HepG2 (cell line): ENCODE measurements around the gene IGF2. TPM values are rescaled to one million over a fixed set of nuclear protein-coding genes. Genes with fewer than 3 reads are reported as not detected.

Experiments
- AHR ChIP-seq: IDR thresholded peaks from 2 replicates; pipeline ENCODE4 v1.6.1; 2018; ENCODE audit warnings: missing genetic modification reagents, missing compliant biosample characterization
- ARNT ChIP-seq: fragments of 450-650 bp; IDR thresholded peaks from 2 replicates; pipeline ENCODE4 v1.6.1; 2017
- ATRX ChIP-seq: sonication (generic); formaldehyde crosslinking; IDR thresholded peaks from 2 replicates; pipeline ENCODE4 v1.4.0; 2020; ENCODE audit warnings: missing genetic modification reagents, borderline replicate concordance
- CCDC6 ChIP-seq: sonication (generic); formaldehyde crosslinking; IDR thresholded peaks from 2 replicates; pipeline ENCODE4 v1.8.1; 2022; ENCODE audit warnings: mild to moderate bottlenecking, missing genetic modification reagents, moderate library complexity
- CREB3 ChIP-seq: sonication (generic); formaldehyde crosslinking; IDR thresholded peaks from 2 replicates; pipeline ENCODE4 v1.5.0; 2020; ENCODE audit warnings: missing genetic modification reagents
- GABPB1 ChIP-seq: IDR thresholded peaks from 2 replicates; pipeline ENCODE4 v1.6.1; 2016; ENCODE audit warnings: mild to moderate bottlenecking, missing genetic modification reagents, moderate library complexity, missing compliant biosample characterization
- GMEB1 ChIP-seq: sonication (generic); formaldehyde crosslinking; IDR thresholded peaks from 2 replicates; pipeline ENCODE4 v1.5.1; 2020; ENCODE audit warnings: missing genetic modification reagents, mild to moderate bottlenecking, borderline replicate concordance
- HES4 ChIP-seq: sonication (generic); formaldehyde crosslinking; IDR thresholded peaks from 2 replicates; pipeline ENCODE4 v1.9.0; 2021; ENCODE audit warnings: mild to moderate bottlenecking, missing genetic modification reagents, borderline replicate concordance
- HNF4A ChIP-seq: sonication (generic); formaldehyde crosslinking; IDR thresholded peaks from 2 replicates; pipeline ENCODE4 v1.4.0; 2020; ENCODE audit warnings: missing genetic modification reagents
- HOXA3 ChIP-seq: sonication (generic); formaldehyde crosslinking; IDR thresholded peaks from 2 replicates; pipeline ENCODE4 v1.5.0; 2020; ENCODE audit warnings: missing genetic modification reagents
- JUND ChIP-seq: sonication (generic); formaldehyde crosslinking; IDR thresholded peaks from 2 replicates; pipeline ENCODE4 v1.8.0; 2022; ENCODE audit warnings: mild to moderate bottlenecking, missing genetic modification reagents
- KDM4B ChIP-seq: sonication (generic); formaldehyde crosslinking; IDR thresholded peaks from 2 replicates; pipeline ENCODE4 v1.4.0; 2020; ENCODE audit warnings: missing genetic modification reagents
- MTERF4 ChIP-seq: sonication (generic); formaldehyde crosslinking; IDR thresholded peaks from 2 replicates; pipeline ENCODE4 v1.8.0; 2023; ENCODE audit warnings: mild to moderate bottlenecking, missing genetic modification reagents
- NCOA1 ChIP-seq: sonication (generic); formaldehyde crosslinking; IDR thresholded peaks from 2 replicates; pipeline ENCODE4 v1.9.0; 2021; ENCODE audit warnings: missing genetic modification reagents
- NCOA5 ChIP-seq: sonication (generic); formaldehyde crosslinking; IDR thresholded peaks from 2 replicates; pipeline ENCODE4 v1.4.0; 2020; ENCODE audit warnings: missing genetic modification reagents
- NKX3-1 ChIP-seq: sonication (generic); formaldehyde crosslinking; IDR thresholded peaks from 2 replicates; pipeline ENCODE4 v1.5.0; 2020; ENCODE audit warnings: missing genetic modification reagents
- NR2F2 ChIP-seq: IDR thresholded peaks from 2 replicates; pipeline ENCODE4 v1.6.1; 2012; ENCODE audit warnings: low read depth, inconsistent platforms, borderline replicate concordance
- PHB2 ChIP-seq: fragments of 450-650 bp; IDR thresholded peaks from 2 replicates; pipeline ENCODE4 v1.6.1; 2018; ENCODE audit not compliant: partially characterized antibody
- RBAK ChIP-seq: sonication (generic); formaldehyde crosslinking; IDR thresholded peaks from 2 replicates; pipeline ENCODE4 v1.5.1; 2020; ENCODE audit warnings: mild to moderate bottlenecking, missing genetic modification reagents
- RBFOX2 ChIP-seq: fragments of 200-400 bp; formaldehyde crosslinking; IDR thresholded peaks from 2 replicates; pipeline ENCODE4 v1.6.1; 2017; ENCODE audit warnings: low read depth, mild to moderate bottlenecking, low read length
- RELA ChIP-seq: sonication (generic); formaldehyde crosslinking; IDR thresholded peaks from 2 replicates; pipeline ENCODE4 v1.4.0; 2020; ENCODE audit warnings: missing genetic modification reagents
- REPIN1 ChIP-seq: sonication (generic); formaldehyde crosslinking; IDR thresholded peaks from 2 replicates; pipeline ENCODE4 v1.8.0; 2022; ENCODE audit warnings: missing genetic modification reagents, low read depth, mild to moderate bottlenecking, borderline replicate concordance
- TARDBP ChIP-seq: sonication (generic); formaldehyde crosslinking; IDR thresholded peaks from 2 replicates; pipeline ENCODE4 v1.8.0; 2022; ENCODE audit warnings: mild to moderate bottlenecking, missing genetic modification reagents
- ZFX ChIP-seq: sonication (generic); formaldehyde crosslinking; IDR thresholded peaks from 2 replicates; pipeline ENCODE4 v1.4.0; 2020; ENCODE audit warnings: mild to moderate bottlenecking, low read depth, missing genetic modification reagents, moderate library complexity
- ZNF562 ChIP-seq: sonication (generic); formaldehyde crosslinking; IDR thresholded peaks from 2 replicates; pipeline ENCODE4 v1.8.0; 2022; ENCODE audit warnings: missing genetic modification reagents, borderline replicate concordance
- ZNF570 ChIP-seq: sonication (generic); formaldehyde crosslinking; IDR thresholded peaks from 2 replicates; pipeline ENCODE4 v1.4.0; 2020; ENCODE audit warnings: mild to moderate bottlenecking, missing genetic modification reagents, borderline replicate concordance
- ZNF577 ChIP-seq: sonication (generic); formaldehyde crosslinking; IDR thresholded peaks from 2 replicates; pipeline ENCODE4 v1.4.0; 2020; ENCODE audit warnings: mild to moderate bottlenecking, low read depth, missing genetic modification reagents, borderline replicate concordance
- ZNF589 ChIP-seq: sonication (generic); formaldehyde crosslinking; conservative IDR thresholded peaks from 2 replicates; pipeline ENCODE4 v1.8.0; 2022; ENCODE audit warnings: mild to moderate bottlenecking, moderate library complexity, missing genetic modification reagents
- ZNF703 ChIP-seq: sonication (generic); formaldehyde crosslinking; IDR thresholded peaks from 2 replicates; pipeline ENCODE4 v1.5.1; 2020; ENCODE audit warnings: missing genetic modification reagents, mild to moderate bottlenecking, moderate library complexity, borderline replicate concordance
- polyA plus RNA-seq, 8 experiments: library from polyadenylated mRNA; depleted of rRNA in 3 of 8; stranded (reverse) in 7 of 8; unstranded in 1 of 8; fragments of >200 nt; fragmentation: Illumina TruSeq in 4 of 8; extraction: Trizol in 4 of 8; gene quantifications; 2 replicates each; pipeline versions ENCODE4 v1.2.1 to v1.2.3, GENCODE V29; 2011 to 2016; ENCODE audit warnings: low read depth in 4 of 8, missing spikeins in 1 of 8, mixed read lengths in 1 of 8; ENCODE audit not compliant: insufficient read depth in 1 of 8
- total RNA-seq, 5 experiments: library from RNA; depleted of rRNA; stranded (reverse); fragments of >200 nt; fragmentation: Illumina TruSeq; extraction: Trizol; gene quantifications; 2 replicates each; pipeline ENCODE4 v1.2.3, GENCODE V29; 2016; ENCODE audit warnings: low read depth in 1 of 5

IGF2 gene
- total and polyA plus RNA-seq, 2 of the 13 experiments (the other 11 are each of a cell fraction or from before 2014, with no cell fraction given): 79.1 to 254 TPM

- TF ChIP-seq ATRX (CRISPR knock-in tag) (no peak), CREB3 (CRISPR knock-in tag) (no peak), JUND (CRISPR knock-in tag) (no peak), ZNF703 (CRISPR knock-in tag) (no peak), ZNF577 (no peak), ZNF562 (no peak), AHR (CRISPR knock-in tag) (no peak), NR2F2 (no peak), NCOA1 (CRISPR knock-in tag) (0 out of 2 replicates have a peak, but pooled peaks have one; percentile 15), GABPB1 (CRISPR knock-in tag) (0 out of 2 replicates have a peak, but pooled peaks have one; percentile 8), RBAK (CRISPR knock-in tag) (0 out of 2 replicates have a peak, but pooled peaks have one; percentile 41), TARDBP (peak; percentile 18; the same call in 1 of the 2 replicates), RELA (CRISPR knock-in tag) (no peak), HOXA3 (no peak), PHB2 (no peak), RBFOX2 (peak; percentile 74), ARNT (no peak), ZFX (no peak), HNF4A (CRISPR knock-in tag) (no peak), ZNF570 (CRISPR knock-in tag) (no peak), HES4 (CRISPR knock-in tag) (peak; percentile 74; the same call in 1 of the 2 replicates), REPIN1 (CRISPR knock-in tag) (peak; percentile 31; the same call in 1 of the 2 replicates), NKX3-1 (CRISPR knock-in tag) (no peak), MTERF4 (peak; percentile 19; the same call in 1 of the 2 replicates), CCDC6 (0 out of 2 replicates have a peak, but pooled peaks have one; percentile 41), GMEB1 (CRISPR knock-in tag) (peak; percentile 12; the same call in 1 of the 2 replicates), NCOA5 (CRISPR knock-in tag) (peak; percentile 24), ZNF589 (CRISPR knock-in tag) (peak; percentile 93), KDM4B (CRISPR knock-in tag) (no peak)
Measured at GRCh38 chr11:2128511-2129307, 10.5 kb downstream of the IGF2 start (continued).
